GM19397 (cell line): ENCODE measurements around the gene KPNA6.
"Not testable (repeated sequence)": the region's sequence is repeated elsewhere in the genome, so short reads cannot be mapped to it uniquely, and the experiment has no call there.

ENCODE experiments used
- ATAC-seq: cut with Tn5 transposase; IDR thresholded peaks from one replicate; pipeline ENCODE4 v1.9.1; 2021; ENCODE audit warnings: mild to moderate bottlenecking, moderate library complexity; ENCODE audit not compliant: unreplicated experiment

KPNA6 gene

GRCh38 chr1:32107742-32108661, at the start of gene KPNA6:
KPNA6 (plus strand) TSS chr1:32108056; CDS start chr1:32108131, 75 bp downstream.
- no peak for ATAC-seq

- no peak for ATAC-seq
Measured at GRCh38 chr1:32060914-32061313, 46.9 kb upstream of the KPNA6 start.

GRCh38 chr1:32062867-32063230, 45.0 kb upstream of the KPNA6 start:
- no peak for ATAC-seq

GRCh38 chr1:32063261-32063681, 44.6 kb upstream of the KPNA6 start:
- no peak for ATAC-seq

- ATAC-seq: not testable (repeated sequence)
Measured at GRCh38 chr1:32065613-32066488, 42.0 kb upstream of the KPNA6 start.

- no peak for ATAC-seq
Measured at GRCh38 chr1:32066489-32066873, 41.4 kb upstream of the KPNA6 start.

- no peak for ATAC-seq
Measured at GRCh38 chr1:32068957-32069588, 38.8 kb upstream of the KPNA6 start.

- ATAC-seq: no peak
Measured at GRCh38 chr1:32071758-32072621, 35.9 kb upstream of the KPNA6 start.

GRCh38 chr1:32072622-32073298, 35.1 kb upstream of the KPNA6 start, which contains the start of gene TMEM39B:
TMEM39B (plus strand) TSS chr1:32072939; CDS start chr1:32073048, 109 bp downstream.
- ATAC-seq: peak; percentile 83

- no peak for ATAC-seq
Measured at GRCh38 chr1:32073299-32074229, 34.3 kb upstream of the KPNA6 start.

- no peak for ATAC-seq
Measured at GRCh38 chr1:32074841-32075240, 33.0 kb upstream of the KPNA6 start.

- no peak for ATAC-seq
Measured at GRCh38 chr1:32077451-32077850, 30.4 kb upstream of the KPNA6 start.

- no peak for ATAC-seq
Measured at GRCh38 chr1:32082022-32082421, 25.8 kb upstream of the KPNA6 start.

- ATAC-seq: not testable (repeated sequence)
Measured at GRCh38 chr1:32086381-32086780, 21.5 kb upstream of the KPNA6 start.

GRCh38 chr1:32091176-32091575, 16.7 kb upstream of the KPNA6 start:
- no peak for ATAC-seq

GRCh38 chr1:32091591-32091990, 16.3 kb upstream of the KPNA6 start:
- ATAC-seq: no peak

- ATAC-seq: no peak
Measured at GRCh38 chr1:32094746-32095521, 12.9 kb upstream of the KPNA6 start.

- no peak for ATAC-seq
Measured at GRCh38 chr1:32099426-32099825, 8.4 kb upstream of the KPNA6 start.
